HEK293T (cell line): ENCODE measurements around the gene AASS.

Experiments
- CTCF ChIA-PET: fragments of 350-600 bp; formaldehyde crosslinking; extraction: SDS; loops from one replicate; lab custom pipeline; 2021; ENCODE audit warnings: antibody characterized with exemption, inconsistent platforms; lab: Yijun Ruan, JAX
- POLR2A ChIA-PET: fragments of 350-600 bp; formaldehyde crosslinking; extraction: SDS; loops from one replicate; lab custom pipeline; 2020; ENCODE audit warnings: antibody characterized with exemption, inconsistent platforms; lab: Yijun Ruan, JAX
- DNase-seq: peaks from one replicate; pipeline ENCODE4 v3.0.0; 2012; ENCODE audit warnings: mixed read lengths; ENCODE audit errors: extremely low spot score
- ARNT ChIP-seq: fragments of 450-650 bp; IDR thresholded peaks from 2 replicates; pipeline ENCODE4 v1.6.1; 2017; ENCODE audit warnings: mild to moderate bottlenecking
- BHLHE40 ChIP-seq: fragments of 450-650 bp; IDR thresholded peaks from 2 replicates; pipeline ENCODE4 v1.6.1; 2016; ENCODE audit warnings: mild to moderate bottlenecking, moderate library complexity, borderline replicate concordance
- CTBP1 ChIP-seq: fragments of 450-650 bp; IDR thresholded peaks from 2 replicates; pipeline ENCODE4 v1.6.1; 2016; ENCODE audit warnings: borderline replicate concordance
- ELF4 ChIP-seq: fragments of 450-650 bp; IDR thresholded peaks from 2 replicates; pipeline ENCODE4 v1.6.1; 2017; ENCODE audit warnings: antibody characterized with exemption
- FOXA1 ChIP-seq: fragments of 450-650 bp; IDR thresholded peaks from 2 replicates; pipeline ENCODE4 v1.6.1; 2016; ENCODE audit warnings: mild to moderate bottlenecking
- FOXK2 ChIP-seq: fragments of 450-650 bp; IDR thresholded peaks from 2 replicates; pipeline ENCODE4 v1.6.1; 2016; ENCODE audit warnings: mild to moderate bottlenecking
- FOXM1 ChIP-seq: fragments of 450-650 bp; IDR thresholded peaks from 2 replicates; pipeline ENCODE4 v1.6.1; 2017; ENCODE audit warnings: mild to moderate bottlenecking, borderline replicate concordance
- HDGF ChIP-seq: fragments of 450-650 bp; IDR thresholded peaks from 2 replicates; pipeline ENCODE4 v1.6.1; 2017; ENCODE audit warnings: antibody characterized with exemption, borderline replicate concordance
- L3MBTL2 ChIP-seq: fragments of 450-650 bp; conservative IDR thresholded peaks from 2 replicates; pipeline ENCODE4 v1.6.1; 2016; ENCODE audit warnings: mild to moderate bottlenecking
- LEF1 ChIP-seq: fragments of 450-650 bp; IDR thresholded peaks from 2 replicates; pipeline ENCODE4 v1.6.1; 2017; ENCODE audit warnings: mild to moderate bottlenecking, borderline replicate concordance
- NFRKB ChIP-seq: fragments of 450-650 bp; IDR thresholded peaks from 2 replicates; pipeline ENCODE4 v1.6.1; 2016; ENCODE audit warnings: mild to moderate bottlenecking, moderate library complexity
- PKNOX1 ChIP-seq: fragments of 450-650 bp; IDR thresholded peaks from 2 replicates; pipeline ENCODE4 v1.6.1; 2016
- SP1 ChIP-seq: fragments of 450-650 bp; IDR thresholded peaks from 2 replicates; pipeline ENCODE4 v1.6.1; 2017
- SUZ12 ChIP-seq: fragments of 450-650 bp; IDR thresholded peaks from 2 replicates; pipeline ENCODE4 v1.6.1; 2016; ENCODE audit warnings: mild to moderate bottlenecking
- TARDBP ChIP-seq: fragments of 450-650 bp; IDR thresholded peaks from 2 replicates; pipeline ENCODE4 v1.6.1; 2016
- ZNF384 ChIP-seq: fragments of 450-650 bp; IDR thresholded peaks from 2 replicates; pipeline ENCODE4 v1.6.1; 2016

The AASS gene

GRCh38 chr7:122068046-122068445 lies 76.0 kb downstream of the AASS start:
- ChIA-PET POLR2A (no interaction called here), CTCF (no interaction called here)
- no peak for TF ChIP-seq ELF4
- no peak for TF ChIP-seq SP1
- no peak for TF ChIP-seq FOXK2
- no peak for TF ChIP-seq NFRKB
- no peak for DNase-seq

GRCh38 chr7:122067077-122067476 lies 77.0 kb downstream of the AASS start:
- POLR2A ChIA-PET: no interaction called here
- TF ChIP-seq FOXA1: no peak
- TF ChIP-seq TARDBP: no peak
- TF ChIP-seq CTBP1: no peak
- no peak for TF ChIP-seq NFRKB
- TF ChIP-seq LEF1: no peak
- DNase-seq: no peak
- CTCF ChIA-PET: no interaction called here

GRCh38 chr7:122064971-122065370 lies 79.1 kb downstream of the AASS start:
- TF ChIP-seq HDGF (no peak), PKNOX1 (no peak), FOXA1 (no peak), LEF1 (no peak), NFRKB (no peak), SP1 (no peak), ARNT (no peak), BHLHE40 (no peak)
- ChIA-PET POLR2A (no interaction called here), CTCF (no interaction called here)
- DNase-seq: no peak

GRCh38 chr7:122063146-122063545 lies 80.9 kb downstream of the AASS start:
- ChIA-PET POLR2A (no interaction called here), CTCF (interaction anchor here (0.6 kb wide), 1 partner anchor 473 kb away, joined by 3 read pairs; no protein-coding TSS in a partner anchor)
- DNase-seq: no peak

GRCh38 chr7:122059542-122059941 lies 84.5 kb downstream of the AASS start:
- CTCF ChIA-PET: no interaction called here
- POLR2A ChIA-PET: no interaction called here
- DNase-seq: no peak
- no peak for TF ChIP-seq ELF4
- TF ChIP-seq FOXM1: no peak
- TF ChIP-seq ARNT: no peak
- TF ChIP-seq LEF1: no peak
- no peak for TF ChIP-seq FOXK2
- TF ChIP-seq BHLHE40: no peak
- no peak for TF ChIP-seq SUZ12

More at GRCh38 chr7:122063146-122063545, 80.9 kb downstream of the AASS start:
- no peak for TF ChIP-seq HDGF
- no peak for TF ChIP-seq ELF4
- no peak for TF ChIP-seq FOXK2
- no peak for TF ChIP-seq ZNF384
- TF ChIP-seq PKNOX1: no peak
- no peak for TF ChIP-seq BHLHE40
- TF ChIP-seq L3MBTL2: no peak
- TF ChIP-seq SP1: no peak

- no peak for DNase-seq
- TF ChIP-seq SP1 (no peak), FOXA1 (no peak), FOXK2 (no peak), NFRKB (no peak), HDGF (no peak), BHLHE40 (no peak), L3MBTL2 (no peak), LEF1 (no peak)
- ChIA-PET CTCF (no interaction called here), POLR2A (no interaction called here)
These were observed 87.1 kb downstream of the AASS start for GRCh38 chr7:122056977-122057376.

- DNase-seq: no peak
- TF ChIP-seq L3MBTL2 (no peak), TARDBP (no peak), SUZ12 (no peak), CTBP1 (no peak), ZNF384 (no peak), HDGF (no peak), LEF1 (no peak), ARNT (no peak), SP1 (no peak), FOXK2 (no peak), FOXM1 (no peak), NFRKB (no peak), FOXA1 (no peak), PKNOX1 (no peak), BHLHE40 (no peak)
- POLR2A ChIA-PET: no interaction called here
- CTCF ChIA-PET: no interaction called here
These were observed 89.0 kb downstream of the AASS start for GRCh38 chr7:122055073-122055472.
